ENCODE results near the gene ITSN1.
"Not testable (repeated sequence)": the region's sequence is repeated elsewhere in the genome, so short reads cannot be mapped to it uniquely, and the experiment has no call there.

ITSN1 gene

DNA sequence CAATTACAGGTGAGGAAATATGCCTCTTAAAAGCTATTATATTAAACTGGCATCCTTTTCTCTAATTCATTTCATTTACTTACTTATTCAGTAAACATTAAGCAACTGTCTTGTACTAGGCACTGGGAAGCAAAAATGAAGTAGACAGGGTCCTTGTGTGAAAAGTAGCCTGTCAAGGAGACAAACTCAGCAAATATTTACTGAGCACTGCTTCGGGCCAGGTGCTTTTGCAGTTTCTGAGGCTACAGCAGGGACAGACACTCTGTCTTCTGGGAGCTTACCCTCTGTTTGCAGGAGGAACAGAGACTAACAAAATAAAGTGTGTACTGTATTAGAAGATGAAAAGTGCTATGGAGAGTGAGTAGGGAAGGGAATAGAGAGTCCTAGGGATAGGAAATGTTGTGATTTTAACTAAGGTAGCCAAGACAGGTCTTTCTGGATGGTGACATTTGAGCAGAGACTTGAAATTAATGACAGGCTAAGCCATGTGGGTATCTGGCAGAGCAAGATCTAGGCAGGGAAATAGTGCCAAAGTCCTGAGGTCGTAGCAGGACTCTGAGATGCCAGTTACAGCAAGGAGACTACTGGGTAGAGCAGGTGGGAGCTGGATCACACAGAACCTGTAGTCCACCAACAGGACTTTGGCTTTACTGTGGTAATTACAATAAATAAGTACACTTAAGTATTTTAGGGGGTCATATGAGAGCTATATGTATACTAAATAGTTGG is 133.0 kb downstream of the ITSN1 start:
- DNase-seq: no peak

DNA sequence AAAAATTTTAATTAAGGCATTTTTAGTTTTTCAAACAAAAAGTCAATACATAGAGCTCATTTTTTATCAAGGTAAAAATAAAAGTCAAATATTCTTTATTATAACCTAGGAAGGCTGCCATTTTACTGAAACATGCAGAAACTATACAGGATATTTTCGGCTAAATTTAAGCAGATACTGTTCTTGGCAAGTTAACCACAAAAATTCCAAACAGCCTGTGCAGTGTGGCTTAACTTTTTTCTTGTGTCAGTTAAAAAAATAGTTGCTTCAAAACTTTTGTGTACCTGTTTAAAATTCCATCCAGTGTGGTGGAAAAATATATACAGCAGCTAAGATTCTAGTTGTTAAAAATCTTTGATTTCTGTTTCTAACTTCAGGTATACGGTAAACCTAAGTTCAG is 138.3 kb downstream of the ITSN1 start:
- DNase-seq: no peak

DNA sequence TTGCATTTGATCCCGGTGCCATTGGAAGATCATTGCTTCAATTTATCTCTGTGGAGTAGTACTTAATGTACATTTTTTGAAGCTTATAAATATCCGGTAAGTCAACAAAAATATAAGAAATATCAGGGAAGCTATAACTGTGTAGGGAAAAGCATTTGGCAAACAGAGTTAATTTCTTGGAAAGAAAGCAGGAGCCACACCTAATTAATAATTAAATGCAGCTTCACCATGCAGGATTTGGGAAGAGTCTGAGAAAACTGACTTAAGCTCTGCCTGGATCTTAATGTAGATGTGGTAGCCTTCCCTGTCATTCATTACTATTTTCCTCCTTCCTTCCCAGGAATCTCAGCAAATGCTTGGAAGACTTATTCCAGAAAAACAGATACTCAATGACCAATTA is 138.8 kb downstream of the ITSN1 start:
- DNase-seq: no peak

DNA sequence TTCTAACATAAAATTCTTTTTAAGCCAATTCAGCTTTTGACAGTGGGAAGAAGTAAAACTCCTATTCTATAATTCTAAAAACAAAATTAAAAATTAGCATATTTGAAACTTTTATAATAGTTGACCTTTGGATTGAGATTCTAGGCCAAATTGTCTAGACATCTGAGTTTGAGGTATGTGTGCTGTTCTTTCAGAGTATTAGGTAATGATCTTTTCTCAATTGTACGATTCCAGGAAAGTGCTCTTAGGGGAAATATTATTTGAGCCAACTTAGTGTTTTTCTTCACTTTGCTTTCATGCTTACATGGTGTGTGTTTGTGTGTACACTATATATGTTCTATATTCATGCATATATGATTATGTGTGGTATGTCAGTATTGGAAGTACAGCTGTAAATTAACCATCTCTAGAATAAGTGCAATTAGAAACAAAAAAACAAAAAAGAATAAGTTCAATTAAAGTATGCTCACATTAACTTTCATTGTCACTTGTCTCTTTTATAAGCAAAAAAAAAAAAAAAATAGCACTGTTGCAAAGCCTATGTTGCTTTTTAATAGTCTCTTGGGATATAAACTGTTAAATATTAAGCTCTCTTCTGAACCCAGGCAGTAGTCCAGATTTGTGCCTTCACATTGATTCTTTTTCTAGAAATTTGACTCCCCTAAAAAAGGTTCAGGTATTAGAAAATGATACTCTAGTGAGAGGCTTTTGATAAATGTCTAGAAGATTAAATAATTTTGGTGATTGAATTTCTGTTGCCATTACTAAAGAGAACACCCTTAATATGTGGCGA is 141.1 kb downstream of the ITSN1 start:
- DNase-seq: no peak

DNA sequence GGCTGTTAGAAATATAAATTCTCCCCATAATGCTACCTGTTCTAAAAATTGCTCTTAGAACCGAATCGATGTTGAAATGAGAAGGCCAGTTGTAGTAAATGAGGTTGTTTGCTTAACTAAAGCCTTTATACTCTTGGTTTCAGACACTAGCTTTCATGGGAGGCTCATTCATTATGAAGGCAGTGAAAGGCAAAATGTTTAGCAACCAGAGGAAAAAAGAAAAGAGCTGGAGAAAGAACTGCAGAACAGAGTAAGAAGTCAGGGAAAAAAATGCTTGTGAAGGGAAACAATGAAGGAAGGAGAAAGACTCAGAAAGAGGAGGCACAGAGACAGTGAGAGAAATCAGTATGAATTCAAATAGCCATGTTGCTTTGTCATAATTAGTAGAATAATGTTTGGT is 145.1 kb downstream of the ITSN1 start:
- no peak for DNase-seq

DNA sequence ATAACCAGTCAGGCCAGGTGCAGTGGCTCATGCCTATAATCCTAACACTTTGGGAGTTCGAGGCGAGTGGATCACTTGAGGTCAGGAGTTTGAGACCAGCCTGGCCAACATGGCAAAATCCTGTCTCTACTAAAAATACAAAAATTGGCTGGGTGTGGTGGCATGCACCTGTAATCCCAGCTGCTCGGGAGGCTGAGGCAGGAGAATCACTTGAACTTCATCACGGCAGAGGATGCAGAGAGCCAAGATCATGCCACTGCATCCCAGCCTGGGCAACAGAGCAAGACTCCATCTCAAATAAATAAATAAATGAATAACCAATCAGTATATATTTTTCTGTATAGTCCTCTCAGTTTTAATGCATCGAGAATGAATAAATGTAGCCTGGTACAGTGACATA is 146.1 kb downstream of the ITSN1 start:
- not testable (repeated sequence) for DNase-seq

DNA sequence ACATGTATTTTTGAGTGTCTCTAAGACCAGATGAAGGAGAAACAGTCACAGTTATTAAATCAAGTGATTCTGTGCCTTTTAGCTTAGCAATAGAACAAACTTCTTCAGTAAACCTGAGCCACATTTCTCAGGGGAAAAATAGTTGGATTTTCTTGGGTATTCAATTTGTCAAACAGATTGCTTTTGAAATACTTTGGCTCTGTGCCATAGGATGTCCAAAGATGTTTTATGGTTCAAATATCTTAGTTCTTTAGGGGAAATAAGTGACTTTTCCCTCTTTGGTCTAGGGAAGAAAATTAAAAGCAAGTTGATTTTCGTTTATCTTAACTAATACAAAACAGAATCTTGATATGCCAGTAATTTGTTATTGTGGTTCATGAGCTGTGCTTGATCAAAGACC is 147.4 kb downstream of the ITSN1 start:
- no peak for DNase-seq

DNA sequence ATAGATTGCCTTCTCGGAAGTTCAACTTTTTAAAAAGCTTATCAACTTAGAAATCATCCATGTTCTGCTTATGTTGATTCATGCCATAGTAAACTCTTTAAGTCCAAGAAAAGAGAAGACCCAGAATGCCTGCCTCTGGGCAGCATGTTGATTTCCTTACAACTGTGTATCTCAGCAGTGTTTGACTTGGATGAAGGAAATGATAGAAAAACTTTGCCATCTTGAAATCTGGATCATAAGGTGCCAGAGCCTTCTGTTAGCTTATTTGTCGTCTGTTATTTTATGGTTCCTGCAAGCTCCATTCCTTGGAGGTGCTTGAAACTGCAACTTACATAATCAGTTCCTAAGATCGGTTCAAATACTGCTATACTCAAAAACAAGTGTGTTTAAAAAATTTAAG is 148.8 kb downstream of the ITSN1 start:
- DNase-seq: no peak

DNA sequence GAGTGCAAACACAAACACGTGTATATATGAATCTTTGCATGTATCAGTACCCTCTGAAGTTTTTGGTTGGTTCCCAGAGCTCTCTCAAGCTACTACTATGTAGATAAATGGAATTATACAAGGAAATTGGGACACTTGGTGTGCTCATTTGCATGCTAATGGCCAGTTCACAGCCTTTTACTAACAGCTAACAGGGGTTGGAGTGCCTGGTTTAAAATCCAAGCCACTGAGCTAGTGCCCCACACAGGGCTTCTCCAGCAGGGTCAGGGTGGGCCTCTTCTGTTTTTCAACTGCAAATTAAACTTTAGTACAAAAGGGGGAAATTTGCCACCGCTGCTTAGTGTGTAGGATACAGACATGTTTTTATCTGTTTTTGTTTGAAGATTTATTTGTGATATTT is 152.3 kb downstream of the ITSN1 start:
- DNase-seq: no peak

DNA sequence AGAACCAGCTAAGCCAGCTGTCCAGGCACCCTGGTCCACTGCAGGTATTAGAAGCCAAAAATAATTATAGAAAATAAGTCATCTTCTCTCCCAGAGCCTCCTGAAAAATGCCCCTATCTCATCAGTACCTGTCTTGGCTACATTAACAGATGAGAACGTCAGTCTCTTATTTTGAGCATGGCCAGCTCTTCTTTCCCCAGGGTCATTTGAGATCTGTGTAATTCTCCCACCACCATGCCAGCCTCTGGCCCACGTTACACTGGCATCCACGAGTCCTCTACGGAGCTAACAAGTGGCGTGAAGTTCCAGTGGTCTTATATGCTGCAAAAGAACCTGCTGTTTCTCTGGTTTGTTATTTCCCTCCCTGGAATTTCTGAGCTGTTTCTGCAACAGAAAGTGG is 155.3 kb downstream of the ITSN1 start:
- DNase-seq: no peak

DNA sequence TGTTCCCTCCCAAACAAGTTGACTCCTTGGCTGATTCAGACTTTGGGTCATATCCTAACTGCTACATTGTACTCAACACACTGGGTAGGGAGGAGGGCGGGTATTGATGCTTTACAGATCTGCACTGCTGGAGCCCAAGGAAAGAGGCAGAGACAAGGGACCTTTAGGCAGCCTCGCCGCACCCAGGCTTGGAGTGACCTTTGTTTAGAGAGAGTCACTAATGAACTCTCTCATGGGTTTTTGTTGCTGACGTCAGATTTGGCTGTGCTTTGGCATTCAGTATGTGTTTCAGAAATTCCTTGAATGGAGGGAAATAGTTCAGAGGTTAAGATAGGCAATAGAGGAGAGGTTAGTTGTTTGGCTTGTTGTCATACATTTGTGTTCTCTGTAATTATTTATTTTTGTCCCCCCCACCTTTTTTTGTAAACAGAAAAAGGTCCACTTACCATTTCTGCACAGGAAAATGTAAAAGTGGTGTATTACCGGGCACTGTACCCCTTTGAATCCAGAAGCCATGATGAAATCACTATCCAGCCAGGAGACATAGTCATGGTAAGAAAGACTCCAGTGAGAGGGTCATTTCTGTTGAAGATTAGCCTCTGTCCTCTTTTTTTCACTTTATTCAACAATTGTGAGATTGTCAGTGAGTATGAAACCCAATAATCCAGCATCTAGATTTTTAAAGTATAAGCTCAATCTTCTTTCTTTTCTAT is 157.2 kb downstream of the ITSN1 start:
- DNase-seq: no peak

DNA sequence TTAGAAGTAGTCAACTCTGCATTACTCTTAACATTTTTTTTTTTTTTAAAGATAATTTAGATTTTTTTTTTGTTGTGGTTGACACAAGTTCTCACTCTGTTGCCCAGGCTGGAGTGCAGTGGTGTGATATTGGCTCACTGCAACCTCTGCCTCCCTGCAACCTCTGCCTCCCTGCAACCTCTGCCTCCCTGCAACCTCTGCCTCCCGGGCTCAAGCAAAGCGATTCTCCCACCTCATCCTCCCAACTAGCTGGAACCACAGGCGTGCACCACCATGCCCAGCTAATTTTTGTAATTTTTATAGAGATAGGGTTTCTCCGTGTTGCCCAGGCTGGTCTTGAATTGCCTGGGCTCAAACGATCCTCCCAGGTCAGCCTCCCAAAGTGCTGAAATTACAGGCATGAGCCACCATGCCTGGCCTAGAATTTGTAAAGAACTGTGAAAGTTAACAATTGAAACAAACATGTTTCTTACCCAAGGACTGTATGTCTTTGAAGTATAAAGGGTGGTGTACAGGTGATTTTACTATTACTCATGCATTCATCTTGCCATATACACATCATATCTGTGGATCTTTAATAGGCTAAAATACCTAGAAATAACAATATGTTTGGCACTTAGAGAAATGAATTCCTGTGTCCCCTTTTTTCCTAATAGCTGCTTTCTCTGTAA is 158.6 kb downstream of the ITSN1 start:
- no peak for DNase-seq

DNA sequence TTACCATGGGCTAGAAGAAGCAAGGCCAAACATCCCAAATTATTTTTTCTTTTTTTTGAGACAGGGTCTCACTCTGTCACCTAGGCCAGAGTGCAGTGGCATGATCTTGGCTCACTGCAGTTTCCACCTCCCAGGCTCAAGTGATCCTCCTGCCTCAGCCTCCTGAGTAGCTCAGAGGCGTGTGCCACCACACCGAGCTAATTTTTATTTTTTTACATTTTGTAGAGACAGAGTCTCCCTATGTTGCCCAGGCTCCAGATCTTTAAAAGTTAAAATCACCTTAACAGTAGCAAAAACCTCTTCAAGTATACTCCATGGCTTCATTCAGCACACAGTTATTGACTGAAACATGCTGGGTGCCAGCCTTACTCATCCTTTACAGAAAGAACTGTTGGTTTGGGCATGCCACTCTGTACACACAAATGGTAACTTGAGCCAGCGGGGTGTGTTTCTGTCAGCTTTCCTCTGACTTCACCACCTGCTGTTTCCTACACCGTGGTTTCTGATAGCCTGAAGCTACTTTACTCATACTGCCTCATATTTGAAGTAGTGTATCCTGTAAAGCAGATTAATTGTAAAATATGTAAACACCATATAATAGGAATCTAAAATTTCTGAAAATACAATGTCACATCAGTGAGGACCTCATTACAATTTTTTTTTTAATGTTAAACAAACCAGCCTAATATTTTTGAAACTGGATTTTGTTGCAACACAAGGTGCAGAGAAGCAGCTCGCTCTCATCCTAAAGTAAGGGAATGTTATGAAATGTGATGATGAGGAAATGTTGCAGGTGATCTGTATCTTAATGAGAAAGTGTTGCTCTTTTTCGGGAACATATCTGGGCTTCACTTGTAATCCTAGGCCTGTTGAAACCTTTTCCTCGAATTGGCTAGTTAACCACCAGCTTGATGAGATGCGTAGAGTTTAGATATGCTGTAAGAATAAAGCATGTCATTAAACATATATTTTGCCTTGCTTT is 159.4 kb downstream of the ITSN1 start:
- no peak for DNase-seq

DNA sequence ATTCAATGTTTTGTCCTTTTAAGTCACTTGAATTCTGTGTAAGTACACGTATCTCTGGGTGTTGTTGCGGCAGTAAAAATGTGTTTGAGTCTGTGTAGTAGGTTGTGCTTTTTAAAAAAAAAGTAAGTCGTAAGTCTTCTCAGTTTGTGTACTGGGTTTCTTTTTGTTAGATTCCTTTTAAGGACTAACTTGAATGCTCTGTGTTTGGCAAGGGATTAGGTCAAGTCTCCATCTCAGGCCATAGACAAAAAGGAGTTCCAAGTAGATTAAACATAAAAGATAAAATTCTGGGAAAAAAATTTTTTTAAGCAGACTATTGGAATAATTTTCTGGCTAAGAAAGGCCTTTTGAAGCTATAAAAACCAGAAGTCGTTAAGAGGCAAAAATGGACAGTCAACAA is 160.2 kb downstream of the ITSN1 start:
- no peak for DNase-seq

DNA sequence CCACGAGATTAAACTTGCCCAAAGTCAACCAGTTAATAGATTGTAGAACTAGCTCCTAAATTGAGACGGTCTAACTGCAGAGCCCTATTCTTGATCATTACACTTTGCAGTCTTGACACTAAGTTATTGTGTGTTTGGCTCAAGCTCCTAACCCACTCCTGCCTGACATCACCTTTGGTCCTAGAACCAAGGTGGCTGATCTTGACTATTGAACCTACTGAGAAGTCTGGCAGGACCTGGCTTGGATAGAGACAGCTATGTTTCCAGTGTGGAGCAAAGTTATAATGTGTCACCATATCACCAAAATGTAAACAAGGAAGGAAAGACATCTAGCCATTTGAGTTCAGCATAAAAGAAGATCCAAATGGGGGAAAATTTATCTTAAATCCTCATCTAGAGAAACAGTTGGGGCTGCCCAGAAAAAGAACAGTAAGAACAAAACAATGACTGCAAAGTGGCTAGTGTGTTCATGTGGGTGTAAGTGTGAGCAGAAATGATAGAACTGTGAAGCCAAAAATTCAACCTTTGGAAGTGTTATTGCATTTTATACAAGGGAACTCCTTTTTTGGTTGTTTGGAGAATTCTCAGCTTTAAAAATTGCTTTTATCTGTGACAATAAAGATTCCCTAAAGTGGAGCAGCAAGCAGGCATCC is 166.5 kb downstream of the ITSN1 start:
- no peak for DNase-seq

DNA sequence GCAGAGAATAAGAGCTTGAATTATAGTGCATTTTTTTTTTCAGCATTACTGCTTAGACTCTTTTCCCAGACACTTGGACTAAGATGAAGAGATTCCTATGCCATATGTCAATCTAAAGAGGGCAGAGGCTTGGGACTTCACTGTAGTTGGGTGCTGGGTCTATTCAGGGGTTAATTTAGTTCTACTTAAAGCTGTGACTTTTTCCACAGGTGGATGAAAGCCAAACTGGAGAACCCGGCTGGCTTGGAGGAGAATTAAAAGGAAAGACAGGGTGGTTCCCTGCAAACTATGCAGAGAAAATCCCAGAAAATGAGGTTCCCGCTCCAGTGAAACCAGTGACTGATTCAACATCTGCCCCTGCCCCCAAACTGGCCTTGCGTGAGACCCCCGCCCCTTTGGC is 168.5 kb downstream of the ITSN1 start:
- DNase-seq: no peak

DNA sequence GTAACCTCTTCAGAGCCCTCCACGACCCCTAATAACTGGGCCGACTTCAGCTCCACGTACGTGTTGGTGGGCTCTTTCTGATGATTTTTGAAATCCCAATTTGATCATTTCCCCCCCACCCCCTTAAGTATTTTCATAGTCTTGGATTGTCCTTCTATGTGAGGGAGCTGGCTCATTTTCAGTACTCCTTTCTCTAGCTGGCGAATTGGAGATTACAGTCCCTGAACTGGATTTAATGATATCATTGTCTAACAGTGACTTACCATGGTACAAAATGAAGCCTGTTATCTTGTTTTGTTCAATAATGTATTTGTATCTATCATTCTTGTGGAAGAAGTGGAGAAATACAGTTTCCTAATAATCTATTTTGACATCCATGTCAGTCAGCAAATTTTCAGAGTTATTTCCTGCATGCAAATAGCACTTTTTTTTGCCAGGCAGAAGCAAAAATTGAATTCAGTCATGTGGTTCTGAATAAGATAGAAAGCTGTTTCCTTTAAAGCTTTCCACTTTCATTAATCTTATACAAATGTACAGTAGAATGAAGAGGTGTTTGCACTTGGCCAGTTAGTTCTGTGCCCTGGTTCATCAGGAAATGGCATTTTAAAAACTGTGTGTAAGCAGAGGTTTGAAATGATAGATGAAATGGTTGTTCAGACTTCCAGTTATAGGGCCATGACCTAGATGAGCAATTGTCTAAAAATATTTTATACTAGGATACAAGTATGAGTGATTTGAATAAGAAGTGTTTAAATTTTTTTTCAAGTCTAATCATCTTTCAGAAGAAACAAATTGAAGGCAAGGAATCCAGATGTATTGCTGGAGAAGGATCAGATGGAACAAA is 169.1 kb downstream of the ITSN1 start:
- DNase-seq: no peak

DNA sequence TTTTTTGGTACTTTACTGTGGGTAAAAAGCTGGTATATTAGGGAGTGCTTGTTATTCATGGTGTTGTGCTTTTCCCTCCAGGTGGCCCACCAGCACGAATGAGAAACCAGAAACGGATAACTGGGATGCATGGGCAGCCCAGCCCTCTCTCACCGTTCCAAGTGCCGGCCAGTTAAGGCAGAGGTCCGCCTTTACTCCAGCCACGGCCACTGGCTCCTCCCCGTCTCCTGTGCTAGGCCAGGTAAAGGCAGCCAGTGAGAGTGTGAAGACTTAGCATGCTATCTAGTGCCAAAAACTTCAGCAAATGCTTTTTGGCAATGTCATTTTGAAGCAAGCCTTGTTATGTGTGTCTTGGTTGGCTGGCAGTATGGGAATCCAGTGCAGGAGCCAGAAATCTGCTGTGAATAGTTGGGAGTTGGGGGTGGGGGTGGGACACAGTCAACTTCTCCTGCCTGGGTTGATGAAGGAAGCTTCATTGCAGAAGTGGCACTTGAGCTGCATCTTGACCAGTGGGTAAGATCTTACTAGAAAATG is 171.6 kb downstream of the ITSN1 start:
- no peak for DNase-seq

DNA sequence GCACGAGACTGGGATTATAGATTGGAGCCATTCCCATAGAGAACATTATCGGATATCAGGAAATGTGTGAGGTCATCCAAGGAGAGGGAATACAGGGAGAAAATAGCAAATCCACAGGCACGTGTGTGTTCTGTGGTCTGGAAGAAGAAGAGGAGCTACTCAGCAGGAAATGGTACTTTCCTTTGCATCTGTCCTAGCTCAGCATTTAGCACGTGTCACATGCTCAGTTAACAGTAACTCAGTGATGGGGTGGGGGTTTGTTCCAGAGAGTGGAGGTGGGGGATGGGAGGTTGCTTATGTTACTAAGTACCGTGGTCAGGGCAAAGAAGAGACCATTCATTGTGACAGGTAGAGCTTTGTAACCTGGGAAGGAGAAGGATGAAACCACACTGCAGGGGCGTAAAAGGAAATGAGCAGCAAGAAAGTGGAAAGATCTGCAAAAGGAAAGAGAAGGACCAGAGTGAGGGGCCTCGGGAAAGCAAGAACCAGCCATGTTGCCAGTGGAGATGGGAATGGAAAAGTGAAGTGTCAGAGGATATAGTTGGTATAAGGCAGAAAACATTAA is 172.9 kb downstream of the ITSN1 start:
- no peak for DNase-seq

DNA sequence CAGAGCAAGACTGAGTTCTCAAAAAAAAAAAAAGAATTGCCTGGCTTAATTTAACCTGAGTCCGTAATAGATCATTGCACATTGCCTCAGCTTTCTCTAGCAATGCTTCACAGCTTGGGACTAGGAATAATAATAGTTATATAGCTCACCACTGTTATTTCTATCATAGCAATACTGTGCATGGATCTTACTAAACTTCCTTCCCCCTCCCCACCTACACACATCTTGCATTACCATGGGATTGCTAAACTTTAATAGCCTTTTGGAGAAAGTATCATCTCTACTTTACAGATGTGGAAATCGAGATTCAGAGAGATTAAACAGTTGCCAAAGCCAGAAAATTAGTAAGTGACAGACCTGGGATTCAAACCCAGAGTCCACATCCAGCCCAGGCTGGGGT is 173.9 kb downstream of the ITSN1 start:
- DNase-seq: no peak
